Activated naive CD4-positive, alpha-beta T cell treated with Interleukin-2 at 50 U/mL for 16 hours (primary cell): Measurements from ENCODE around the gene HDAC3.

Source experiments
- DNase-seq: peaks from one replicate; pipeline ENCODE4 v3.0.0-alpha.2; 2020

HDAC3 gene

GRCh38 chr5:141598391-141599345 lies 38.0 kb downstream of the HDAC3 start:
- no peak for DNase-seq

GRCh38 chr5:141597814-141598213 lies 38.8 kb downstream of the HDAC3 start:
- no peak for DNase-seq

- DNase-seq: no peak
Measured at GRCh38 chr5:141597394-141597793, 39.3 kb downstream of the HDAC3 start.

- no peak for DNase-seq
Measured at GRCh38 chr5:141596867-141597266, 39.8 kb downstream of the HDAC3 start.

- no peak for DNase-seq
Measured at GRCh38 chr5:141590127-141590526, 46.5 kb downstream of the HDAC3 start.

- no peak for DNase-seq
Measured at GRCh38 chr5:141586246-141586645, 50.4 kb downstream of the HDAC3 start.

GRCh38 chr5:141585594-141585993 lies 51.1 kb downstream of the HDAC3 start:
- no peak for DNase-seq

GRCh38 chr5:141574122-141574510 lies 62.5 kb downstream of the HDAC3 start:
- DNase-seq: no peak

GRCh38 chr5:141573489-141574121 lies 63.0 kb downstream of the HDAC3 start:
- DNase-seq: no peak
